HG03196 (cell line): ENCODE measurements around the gene PRCC.

Source experiments
- ATAC-seq: cut with Tn5 transposase; IDR thresholded peaks from one replicate; pipeline ENCODE4 v1.9.1; 2021; ENCODE audit not compliant: unreplicated experiment

The PRCC gene

DNA sequence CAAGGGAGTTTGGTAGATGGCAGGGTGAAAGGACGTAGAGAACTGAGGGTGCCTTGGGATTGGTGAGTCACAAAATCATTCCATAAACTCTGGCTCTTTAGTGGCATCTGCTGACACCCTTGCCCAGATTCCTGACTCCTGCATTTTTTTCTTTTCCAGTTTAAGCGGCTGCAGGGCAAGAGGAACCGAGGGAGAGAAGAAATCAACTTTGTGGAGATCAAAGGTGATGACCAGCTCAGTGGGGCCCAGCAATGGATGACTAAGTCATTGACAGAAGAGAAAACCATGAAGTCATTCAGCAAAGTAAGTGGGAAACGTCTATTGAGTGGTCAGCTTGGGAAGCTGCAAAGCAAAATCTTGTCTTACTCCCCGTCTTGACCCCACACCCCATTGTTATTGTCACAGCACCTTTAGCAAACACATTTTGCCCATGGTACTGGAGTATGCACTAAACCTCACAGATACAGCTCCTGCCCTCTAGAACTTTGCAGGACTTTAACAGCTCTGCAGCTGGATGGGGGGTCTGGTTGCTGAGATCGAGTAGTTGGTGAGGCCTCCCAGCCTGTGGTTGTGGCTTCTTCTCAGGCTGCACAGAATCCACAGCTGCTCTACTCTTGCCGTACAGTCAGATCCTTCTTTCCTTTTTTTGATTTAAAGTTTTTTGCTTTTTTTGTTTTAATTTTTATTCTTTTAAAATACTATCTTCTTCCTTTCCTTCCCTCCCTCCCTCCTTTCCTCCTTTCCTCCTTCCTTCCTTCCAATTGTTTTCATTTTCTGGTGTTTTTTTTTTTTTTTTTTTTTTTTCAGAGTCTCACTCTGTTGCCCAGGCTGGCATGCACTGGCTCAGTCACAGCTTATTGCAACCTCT, 27.4 kb downstream of the PRCC start:
- ATAC-seq: no peak

DNA sequence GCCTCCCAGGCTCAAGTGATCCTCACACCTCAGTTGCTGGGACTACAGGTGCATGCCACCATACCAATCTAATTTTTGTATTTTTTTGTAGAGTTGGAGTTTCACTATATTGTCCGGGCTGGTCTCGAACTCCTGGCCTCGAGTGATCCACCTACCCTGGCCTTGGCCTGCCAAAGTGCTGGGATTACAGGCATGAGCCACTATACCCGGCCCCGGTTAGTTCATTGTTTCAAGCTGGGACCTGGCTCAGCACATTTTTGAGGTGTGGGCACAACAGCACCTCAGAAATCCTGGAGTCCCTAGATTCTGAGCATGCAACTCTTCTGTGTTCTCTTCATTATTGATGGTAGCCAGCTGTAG, 28.0 kb downstream of the PRCC start:
- ATAC-seq: no peak

DNA sequence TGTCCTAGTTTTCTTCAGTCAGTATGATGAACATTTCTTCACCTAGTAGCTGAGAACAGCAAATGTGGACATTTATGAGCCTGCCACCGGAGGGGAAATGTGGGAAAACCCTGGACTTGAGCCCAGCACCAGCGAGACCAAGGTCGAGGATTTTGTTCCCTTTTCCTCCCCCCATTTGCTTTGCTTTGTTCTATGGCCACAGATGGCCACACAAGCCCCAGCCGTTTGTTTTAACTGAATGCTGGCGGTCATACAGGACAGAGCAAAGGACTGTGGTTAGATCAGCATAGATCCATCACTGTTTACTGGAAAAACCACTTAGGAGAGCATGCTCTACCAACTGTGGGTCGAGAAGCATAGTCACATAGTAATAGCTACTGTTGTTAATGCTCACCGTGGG, 28.5 kb downstream of the PRCC start:
- no peak for ATAC-seq

DNA sequence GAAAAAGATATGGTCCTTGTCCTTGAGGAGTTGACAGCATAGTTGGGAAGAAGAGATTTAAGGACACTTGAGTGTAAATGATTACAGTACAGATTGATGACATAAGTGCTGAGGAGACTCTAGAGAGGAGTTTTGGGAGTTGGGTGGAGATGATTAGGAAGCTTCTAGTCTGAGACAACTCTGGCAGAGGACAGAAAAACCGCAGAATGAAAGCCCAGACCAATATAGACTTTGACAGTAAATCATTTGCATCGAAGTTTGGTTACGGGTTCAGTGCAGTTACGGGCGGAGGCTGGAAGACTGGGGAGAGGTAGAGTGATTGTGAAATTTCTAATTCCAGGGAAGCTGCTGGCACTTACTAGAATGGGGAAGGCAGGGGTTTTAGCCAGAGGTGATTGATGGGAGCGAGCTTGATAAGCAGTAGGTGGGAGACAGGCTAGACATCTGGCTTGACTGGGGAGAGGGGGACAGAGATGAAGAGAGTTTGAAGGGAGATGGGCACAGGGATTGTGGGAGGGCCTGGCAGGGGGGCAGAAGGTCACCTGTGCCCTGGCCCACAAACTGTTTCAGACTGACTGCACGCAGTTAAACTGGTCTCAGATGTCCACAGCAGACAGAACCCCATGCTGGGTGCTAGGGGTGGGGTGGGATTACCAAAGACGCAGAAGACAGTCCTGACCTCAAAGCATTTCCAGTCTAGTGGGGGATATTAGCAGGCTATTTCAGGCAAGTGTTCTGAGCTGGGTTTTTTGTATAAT, 29.2 kb downstream of the PRCC start:
- no peak for ATAC-seq

DNA sequence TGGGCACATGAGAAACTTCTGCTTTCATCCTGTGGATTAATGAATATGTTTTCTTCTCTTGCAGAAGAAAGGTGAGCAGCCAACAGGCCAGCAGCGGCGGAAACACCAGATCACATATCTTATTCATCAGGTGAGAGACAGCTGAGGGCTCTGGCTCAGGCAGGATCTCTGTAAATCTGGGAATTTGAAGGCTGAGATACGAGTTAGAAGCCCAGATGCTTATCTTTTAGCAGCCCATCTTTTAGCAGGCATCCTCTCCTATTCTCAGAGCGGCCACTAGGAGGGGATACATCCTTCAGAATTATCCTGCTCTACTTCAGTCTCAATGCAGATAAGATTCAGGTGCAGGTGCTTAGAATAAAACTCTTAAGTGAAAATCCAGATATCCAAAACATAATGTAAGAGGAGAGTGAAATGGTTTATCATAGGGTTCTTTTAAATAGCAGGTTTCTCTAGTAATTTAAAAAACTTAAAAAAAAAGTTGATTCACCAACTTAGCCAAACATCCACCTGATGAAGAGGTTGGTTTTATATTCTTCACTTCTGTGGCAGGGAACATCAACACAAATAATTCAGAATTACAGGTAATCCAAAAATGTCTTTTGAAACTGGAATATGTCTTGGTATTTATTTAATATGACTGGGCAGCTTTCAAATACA, 30.0 kb downstream of the PRCC start:
- no peak for ATAC-seq

DNA sequence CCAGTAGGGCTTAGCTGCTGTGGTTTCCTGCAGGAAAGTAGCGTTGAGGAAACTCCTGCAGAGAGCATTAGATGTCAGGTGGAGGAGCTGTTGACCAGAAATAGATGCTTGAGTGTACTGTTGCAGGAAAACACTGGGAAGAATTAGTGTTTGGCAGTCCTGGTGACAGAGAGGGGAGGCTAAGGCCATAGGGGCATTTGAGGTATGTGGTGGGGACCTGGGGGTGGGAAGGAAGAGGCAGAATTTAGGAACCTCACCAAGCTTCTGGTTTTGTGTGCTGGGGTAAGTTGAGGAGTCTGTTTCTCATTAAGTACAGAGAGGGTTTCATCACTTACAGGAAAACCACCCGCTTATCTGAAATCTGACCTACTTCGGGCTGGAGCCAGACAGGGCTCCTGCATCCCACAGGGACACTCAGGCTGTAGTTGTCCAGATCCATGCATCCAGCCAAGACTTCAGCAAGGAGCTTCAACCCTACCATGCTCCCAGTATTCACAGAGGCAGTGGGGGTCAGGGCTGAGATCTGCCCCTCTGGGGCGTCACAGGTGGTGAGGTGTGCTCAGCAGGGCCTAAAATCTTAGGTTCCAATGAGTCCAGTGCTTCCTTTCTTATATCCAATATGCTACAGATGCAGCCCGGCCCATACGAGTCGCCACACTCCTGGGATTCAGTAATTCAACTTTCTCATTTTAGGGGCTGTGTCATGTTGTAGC, 34.2 kb downstream of the PRCC start:
- no peak for ATAC-seq

DNA sequence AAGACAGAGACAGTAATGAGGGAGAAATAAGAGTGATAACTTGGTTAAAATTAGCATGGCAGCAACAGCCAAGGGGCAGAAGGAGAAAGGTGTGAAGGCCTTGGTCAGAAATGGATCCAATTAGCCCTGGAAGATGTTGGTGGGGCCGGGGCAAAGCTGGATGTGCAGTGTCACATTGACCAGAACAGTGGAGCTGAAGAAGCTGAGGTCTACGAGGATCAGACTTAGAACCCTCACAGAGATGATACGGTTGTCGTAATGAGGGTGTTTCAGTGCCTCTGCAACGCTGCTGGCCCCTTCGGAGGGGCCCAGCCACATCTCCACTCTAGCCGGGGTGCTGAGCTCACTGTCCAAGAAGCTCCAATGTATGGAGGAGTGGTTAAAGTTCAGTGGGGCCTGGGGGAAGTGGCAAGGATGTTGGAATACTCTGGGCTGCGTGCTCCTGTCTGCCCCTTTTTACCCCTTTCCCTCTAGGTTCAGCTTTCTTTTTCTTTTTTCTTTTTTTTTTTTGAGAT, 35.1 kb downstream of the PRCC start:
- no peak for ATAC-seq

DNA sequence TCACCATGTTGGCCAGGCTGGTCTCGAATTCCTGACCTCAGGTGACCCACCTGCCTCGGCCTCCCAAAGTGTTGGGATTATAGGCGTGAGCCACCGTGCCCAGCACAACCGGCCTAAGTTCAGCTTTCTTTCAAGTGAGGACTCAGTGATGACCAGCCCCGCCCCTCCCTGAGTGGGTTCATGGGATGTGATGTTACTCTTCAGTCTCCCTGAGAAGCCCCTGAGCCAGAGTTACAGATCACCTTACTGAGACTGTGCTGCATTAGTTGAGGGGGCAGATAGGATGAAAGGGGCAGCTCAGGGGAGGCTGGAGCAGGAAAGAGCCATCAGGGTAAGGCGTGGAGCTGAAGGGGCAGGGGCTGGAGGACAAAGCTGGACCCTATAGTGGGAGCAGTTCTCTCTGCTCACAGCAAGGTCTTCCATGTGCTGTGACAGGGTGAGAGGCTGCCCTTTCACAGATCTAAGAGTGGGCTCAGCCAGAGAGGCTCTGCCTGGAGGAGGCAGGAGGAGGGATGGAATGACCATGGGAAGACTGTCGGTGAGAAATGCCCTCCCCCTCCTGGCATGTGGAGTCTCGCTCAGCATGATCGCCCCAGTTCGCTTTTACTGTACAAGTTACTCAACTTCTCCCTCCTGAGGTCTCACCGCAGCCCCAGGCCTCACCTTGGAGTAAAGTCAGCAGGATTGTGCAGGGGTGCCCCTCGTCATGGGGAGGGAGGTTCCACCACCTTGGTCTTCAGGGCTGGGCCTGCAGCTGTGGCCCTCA, 35.9 kb downstream of the PRCC start:
- ATAC-seq: no peak

DNA sequence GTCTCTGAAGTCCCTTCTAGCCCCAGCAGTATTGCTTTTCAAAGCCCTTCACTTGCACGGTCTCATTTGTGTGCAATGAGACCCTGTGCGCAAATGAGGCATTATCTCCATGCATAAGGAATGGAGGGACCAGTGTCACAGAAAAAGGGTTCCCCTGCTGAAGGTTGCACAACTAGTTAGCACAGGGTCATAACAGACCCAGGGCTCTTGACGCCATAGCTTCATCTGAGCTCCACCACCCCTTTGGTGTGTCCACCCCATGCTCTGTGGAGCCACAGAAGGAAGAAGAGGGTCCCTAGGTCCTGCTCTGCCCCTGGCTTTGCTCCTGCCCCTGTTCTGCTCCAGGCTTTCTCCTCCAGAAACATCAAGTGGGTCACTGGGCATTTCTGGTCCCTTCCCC, 36.7 kb downstream of the PRCC start:
- ATAC-seq: no peak

DNA sequence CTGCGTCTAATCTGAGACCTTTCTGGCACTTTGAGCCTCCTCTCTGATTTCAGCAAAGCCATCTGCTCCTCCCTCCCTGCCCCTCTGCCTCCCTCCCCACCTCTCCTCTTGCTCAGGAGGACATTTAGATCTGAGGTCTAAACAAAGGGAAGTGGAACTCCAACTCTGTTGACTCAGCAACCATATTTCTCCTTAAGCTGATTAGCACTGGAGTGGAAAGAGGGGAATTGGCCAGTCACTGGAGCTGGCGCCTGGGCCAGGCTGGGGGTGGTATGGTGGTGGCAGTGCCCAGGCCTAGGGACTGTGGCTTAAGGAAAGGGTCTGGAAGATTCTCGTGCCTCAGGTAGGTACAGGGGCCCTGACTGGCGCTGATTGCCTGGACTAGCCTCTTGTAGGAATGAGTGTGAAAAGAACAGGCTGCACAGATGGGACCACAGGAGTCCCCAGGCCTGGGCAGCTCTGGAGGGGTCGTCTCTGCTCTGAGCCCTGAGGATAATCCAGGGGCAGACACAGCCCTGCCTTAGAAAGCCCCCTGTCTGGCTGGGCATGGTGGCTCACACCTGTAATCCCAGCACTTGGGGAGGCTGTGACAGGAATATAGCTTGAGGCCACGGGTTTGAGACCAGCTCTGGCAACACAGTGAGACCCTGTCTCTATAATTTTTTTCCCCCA, 37.4 kb downstream of the PRCC start:
- ATAC-seq: no peak

DNA sequence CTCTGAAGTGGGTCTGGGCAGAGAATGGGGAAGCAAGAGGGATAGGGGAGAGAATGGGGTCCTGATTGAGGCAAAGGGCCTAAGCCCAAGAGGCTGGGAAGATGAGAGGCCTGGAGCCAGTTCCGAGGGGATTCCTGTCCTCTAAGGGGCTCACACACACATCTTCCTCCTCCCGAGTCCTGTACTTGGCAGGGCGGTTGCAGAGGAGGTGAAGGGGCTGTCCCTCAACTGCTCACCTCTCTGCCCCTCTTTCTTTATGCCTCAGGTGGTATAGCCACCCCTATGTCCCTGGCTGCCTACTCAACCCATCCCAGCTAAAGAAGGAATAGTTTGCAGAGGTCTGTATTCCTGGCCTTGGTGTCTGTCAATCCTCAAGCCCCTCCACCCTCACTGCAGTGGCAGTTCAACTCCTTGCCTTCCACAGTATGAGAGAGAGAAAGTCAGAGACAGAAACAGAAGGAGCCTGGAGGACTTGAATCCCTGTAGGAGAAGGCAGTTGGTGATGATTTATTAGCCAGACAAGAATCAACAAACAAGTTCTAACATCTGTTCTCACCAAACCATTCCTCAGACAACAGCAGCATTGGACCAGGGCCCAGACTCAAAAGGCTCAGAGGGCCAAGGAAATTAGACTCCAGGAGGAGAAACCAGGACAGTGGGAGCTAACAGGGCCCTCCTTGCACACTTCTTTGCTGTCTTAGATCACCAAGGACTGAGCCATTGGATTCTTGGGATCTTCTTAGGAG, 38.6 kb downstream of the PRCC start:
- ATAC-seq: no peak

DNA sequence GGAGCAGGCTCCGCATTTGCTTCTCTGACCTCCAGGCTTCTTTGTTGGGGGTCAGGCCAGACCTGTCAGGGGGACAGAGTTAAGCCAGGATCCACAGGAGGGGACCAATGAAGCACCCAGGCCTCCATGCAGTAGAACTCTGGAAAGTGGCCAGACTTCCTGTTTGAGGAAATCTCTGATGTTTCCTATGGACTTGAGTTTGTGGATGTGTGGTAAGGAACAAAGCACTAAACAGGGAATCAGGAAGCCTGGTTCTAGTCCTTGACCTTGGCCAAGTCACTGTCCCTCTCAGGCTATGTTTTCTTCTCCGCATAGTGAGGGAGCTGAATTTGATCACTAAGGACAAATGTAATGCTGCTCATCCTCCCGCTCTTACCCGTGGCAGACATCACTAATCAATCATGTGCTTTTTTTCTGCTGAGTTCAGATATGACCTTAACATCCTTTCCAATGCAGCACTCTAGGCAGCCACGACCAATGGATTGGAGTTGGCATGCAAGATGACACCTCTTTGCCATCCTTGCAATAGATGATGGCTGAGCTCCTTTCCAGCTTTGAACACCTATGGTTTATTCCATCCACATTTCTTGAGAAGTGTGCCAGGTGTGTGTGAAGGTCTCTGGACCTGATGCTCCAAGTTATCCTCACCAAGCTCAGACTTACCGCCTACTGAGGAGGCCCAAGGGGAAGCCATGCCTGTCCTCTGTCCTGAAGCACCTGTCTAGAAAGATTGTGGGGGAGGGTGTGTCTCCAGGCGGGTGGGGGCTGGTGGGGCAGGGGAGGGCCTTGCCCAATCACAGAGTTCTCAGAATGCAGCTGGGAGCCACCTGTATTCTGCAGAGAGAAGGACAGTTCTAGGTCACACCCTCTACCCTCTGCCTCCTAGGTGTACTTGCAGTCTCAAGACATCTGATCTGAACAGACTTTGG, 39.4 kb downstream of the PRCC start:
- no peak for ATAC-seq

DNA sequence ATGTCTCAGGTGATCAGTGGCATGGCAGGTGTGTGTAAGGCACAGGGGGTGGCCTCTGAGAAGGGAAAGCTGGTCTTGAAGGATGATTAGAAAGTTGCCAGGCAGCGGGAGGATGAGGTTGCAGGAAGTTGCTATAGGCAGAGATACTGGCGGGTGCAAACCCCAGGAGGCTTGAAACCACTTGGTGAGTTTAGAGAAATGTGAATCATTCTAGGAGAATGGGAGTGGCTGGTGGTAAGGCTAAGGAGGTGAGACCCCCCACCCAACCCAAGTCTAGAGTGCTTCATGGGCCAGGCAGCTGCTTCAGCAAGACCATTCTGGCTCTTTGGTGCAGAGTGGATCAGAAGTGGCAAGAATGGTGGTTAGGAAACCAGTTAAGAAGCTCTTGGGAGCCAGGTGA, 40.3 kb downstream of the PRCC start:
- no peak for ATAC-seq

DNA sequence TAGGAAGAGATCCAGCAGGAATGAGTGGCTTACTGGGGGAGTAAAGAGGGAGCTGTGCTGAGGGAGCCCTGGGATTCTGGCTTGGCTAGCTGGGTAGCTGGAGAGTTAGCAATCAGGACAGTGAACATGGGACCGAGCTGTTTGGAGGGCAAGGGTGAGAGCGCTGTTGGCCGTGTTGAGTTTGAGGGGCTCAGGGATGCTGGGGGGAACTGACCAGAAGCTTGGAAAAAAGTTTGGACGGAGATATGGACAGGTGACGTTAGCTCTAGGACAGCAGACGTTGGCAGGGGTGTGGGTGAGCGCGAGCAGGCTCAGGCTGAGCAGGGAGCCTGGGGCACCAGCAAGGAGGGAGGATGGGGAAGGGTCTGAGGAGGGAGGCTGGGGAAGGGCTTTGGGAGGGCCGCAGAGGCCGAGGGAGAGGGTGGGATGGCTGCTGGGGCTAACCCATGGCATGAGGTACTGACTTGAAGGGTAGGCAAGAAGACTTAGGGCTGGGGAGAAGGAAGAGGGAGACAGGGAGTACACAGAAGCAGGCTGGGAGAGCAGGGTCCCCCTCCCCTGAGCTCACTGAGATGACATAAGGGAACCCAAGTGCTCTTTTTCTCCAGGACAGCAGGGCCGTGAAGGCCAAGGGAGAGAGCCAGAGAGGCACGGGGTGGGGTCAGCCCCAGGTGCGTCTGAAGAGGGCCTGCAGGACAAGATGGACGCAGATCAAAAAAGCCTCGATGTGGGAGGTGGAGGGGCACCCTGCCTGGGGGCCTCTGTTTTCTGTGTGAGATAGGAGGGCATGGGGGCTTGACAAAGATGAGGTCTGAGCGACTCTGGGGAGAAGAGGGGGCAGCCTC, 41.1 kb downstream of the PRCC start:
- no peak for ATAC-seq

DNA sequence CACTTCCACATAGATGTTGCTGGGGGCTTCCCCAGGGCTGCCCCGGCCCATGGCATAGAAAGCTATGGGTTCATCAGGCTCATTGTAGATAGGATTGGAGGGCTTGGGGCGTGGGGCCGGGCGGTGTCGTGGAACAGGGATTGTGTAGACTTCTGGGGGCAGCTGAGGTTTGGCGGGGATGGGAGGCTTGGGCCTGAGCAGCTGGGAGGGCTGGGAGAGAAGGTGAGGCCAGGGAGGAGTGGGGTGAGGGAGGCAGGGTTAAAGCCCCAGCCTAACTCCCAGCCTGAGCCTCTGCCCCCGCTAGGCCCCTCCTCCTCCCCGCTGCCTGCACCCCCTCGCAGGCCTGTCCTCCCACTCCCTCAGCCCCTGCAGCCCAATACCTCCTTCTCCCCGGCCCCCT, 41.9 kb downstream of the PRCC start:
- no peak for ATAC-seq

DNA sequence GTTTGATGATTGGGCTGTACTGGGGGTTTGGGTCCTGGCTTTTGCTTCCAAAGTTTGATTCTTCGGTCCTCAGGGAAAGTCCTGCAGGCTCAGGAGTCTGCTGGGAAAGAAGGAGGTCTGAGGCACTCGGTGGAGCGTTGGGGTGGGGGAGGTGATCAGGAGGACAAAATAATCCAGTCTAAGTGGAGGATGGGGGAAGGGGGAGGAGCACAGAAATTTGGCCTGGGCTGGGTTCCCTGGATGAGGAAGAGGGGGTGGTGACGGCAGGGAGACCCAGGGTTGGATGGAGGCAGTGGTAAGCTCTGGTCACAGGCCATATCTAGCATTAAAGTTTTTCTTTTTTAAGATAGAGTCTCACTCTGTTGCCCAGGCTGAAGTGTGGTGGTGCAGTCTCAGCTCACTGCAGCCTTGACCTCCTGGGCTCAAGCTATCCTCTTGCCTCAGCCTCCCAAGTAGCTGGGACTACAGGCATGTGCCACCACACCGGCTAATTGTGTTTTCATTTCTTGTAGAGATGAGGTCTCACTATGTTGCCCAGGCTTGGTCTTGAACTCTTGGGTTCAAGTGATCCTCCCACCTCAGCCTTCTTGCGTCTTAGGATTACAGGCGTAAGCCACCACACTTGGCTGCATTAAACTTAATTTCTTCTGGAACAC, 42.5 kb downstream of the PRCC start:
- no peak for ATAC-seq

DNA sequence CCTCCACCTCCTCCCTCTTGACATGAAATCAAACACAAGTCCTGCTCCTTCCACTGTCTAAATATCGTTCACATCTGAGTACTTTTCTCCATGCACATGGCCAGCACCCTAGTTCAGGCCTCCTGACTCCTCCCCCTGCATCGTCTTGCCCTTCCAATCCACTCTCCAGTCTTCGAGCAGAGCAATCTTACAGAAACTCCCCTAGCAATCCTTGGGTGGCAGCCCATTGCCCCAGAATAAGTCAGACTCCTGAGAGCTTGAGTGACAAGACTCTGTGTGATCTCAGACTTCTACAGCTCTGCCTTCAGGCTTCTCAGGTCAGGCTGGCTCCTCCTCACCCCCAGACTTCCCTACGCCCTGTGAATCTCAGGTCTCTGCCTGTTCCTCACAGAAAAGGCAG, 43.8 kb downstream of the PRCC start:
- no peak for ATAC-seq
